GM12892 (cell line): ENCODE data around the gene EFCAB14.

Source experiments
- POLR2A ChIP-seq: IDR thresholded peaks from 2 replicates; pipeline ENCODE4 v1.6.1; 2011; ENCODE audit warnings: low read depth, low read length, control low read depth
- POLR2AphosphoS5 ChIP-seq: IDR thresholded peaks from 2 replicates; pipeline ENCODE4 v1.6.1; 2011; ENCODE audit warnings: low read depth, low read length, control low read depth

- TF ChIP-seq POLR2AphosphoS5 (no peak), POLR2A (no peak)
Observed at GRCh38 chr1:46671554-46671953, 47.4 kb downstream of the EFCAB14 start, which contains the start of gene TEX38.
